ENCODE measurements around the gene PPP1R3E.

DNA sequence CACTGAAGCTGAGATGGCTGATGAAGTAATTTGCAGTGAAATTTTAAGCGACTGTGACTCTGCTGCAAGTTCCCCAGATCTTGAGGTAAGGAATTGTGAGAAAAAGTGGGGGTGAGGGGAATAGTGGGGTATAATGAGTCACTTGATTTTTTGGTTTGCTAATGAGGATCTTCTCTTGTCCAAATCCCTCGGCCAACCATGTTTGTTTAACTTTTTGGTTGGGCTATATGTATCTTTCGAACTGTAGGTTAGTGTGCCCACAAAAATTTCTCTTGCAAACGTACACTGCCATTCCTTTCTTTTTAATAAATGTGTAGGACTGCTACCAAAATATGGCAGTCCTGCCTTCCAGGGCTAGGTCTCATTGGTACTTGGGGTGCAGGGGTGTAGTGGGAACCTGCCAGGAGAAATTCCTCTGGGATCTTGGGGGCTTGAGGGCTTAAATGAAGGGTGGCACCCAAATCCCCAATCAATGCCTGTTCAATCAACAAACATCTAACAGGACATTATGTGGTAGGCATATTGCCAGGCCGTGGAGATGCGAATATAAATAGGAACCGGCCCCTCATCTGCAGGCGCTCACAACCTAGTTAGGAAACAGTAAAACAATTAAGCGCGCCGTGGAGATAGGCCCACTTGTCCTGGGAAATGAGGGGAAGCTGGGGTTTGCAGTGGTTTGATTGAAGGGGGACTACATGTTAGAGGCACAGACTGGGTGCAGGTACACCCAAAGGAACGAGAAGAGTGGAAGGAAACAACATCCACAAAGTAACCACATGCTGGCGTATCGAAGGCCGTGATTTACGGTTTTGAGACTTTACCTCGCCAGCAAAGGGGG, 17.3 kb upstream of the PPP1R3E start:
- TF ChIP-seq POLR2A (IDR thresholded peaks at IDR 0.05) (peak; percentile 19), EP300 (IDR thresholded peaks at IDR 0.05) (no peak)
- TF ChIP-seq, protein P1, sequence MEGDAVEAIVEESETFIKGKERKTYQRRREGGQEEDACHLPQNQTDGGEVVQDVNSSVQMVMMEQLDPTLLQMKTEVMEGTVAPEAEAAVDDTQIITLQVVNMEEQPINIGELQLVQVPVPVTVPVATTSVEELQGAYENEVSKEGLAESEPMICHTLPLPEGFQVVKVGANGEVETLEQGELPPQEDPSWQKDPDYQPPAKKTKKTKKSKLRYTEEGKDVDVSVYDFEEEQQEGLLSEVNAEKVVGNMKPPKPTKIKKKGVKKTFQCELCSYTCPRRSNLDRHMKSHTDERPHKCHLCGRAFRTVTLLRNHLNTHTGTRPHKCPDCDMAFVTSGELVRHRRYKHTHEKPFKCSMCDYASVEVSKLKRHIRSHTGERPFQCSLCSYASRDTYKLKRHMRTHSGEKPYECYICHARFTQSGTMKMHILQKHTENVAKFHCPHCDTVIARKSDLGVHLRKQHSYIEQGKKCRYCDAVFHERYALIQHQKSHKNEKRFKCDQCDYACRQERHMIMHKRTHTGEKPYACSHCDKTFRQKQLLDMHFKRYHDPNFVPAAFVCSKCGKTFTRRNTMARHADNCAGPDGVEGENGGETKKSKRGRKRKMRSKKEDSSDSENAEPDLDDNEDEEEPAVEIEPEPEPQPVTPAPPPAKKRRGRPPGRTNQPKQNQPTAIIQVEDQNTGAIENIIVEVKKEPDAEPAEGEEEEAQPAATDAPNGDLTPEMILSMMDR (IDR thresholded peaks at IDR 0.05), result no peak

Measured in ovary (tissue), 3 donors.